ENCODE data around the gene TNFAIP3.
"Not testable (repeated sequence)": the region's sequence is repeated elsewhere in the genome, so short reads cannot be mapped to it uniquely, and the experiment has no call there.

The TNFAIP3 gene

GRCh38 chr6:137893181-137893580, 26.1 kb downstream of the TNFAIP3 start:
- Histone ChIP-seq H3K9me3 (ENCODE audit: insufficient read depth, low read depth, low read length) (no peaks in the 10 kb centered on the region), H3K4me1 (ENCODE audit: insufficient read depth, low read length) (no peaks in the 10 kb centered on the region), H3K27ac (ENCODE audit: low read depth, low read length) (no peak overlapping the region), H3K27me3 (ENCODE audit: insufficient read depth, low read length) (no peaks in the 10 kb centered on the region), H3K9ac (ENCODE audit: low read depth, low read length) (no peak overlapping the region), H3K36me3 (ENCODE audit: insufficient read depth, low read length) (no peaks in the 10 kb centered on the region), H3K4me3 (ENCODE audit: low read length) (no peak overlapping the region)
- 89% methylated on average over 3 of the region's 3 CpGs for WGBS

DNA sequence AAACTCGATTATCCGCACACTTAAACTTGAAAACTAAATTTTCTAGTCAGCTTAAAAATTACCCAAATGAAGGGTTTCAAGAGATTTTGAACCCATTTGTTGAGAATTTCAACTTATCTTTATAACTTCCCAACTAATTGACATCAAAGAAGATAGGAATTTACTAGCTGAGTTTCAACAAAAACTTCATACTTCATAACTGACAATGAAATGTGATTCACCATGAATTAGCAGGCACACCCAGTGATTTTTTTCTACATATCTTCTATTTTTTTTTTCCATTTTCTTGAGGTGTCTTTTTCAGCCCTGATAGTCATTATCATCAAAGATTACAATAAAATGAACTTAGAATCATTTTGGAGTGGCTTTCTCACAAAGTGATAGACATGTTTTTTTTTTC, 26.7 kb downstream of the TNFAIP3 start:
- Histone ChIP-seq H3K4me3 (ENCODE audit: low read length) (no peak overlapping the region), H3K27ac (ENCODE audit: low read depth, low read length) (no peak overlapping the region), H3K9ac (ENCODE audit: low read depth, low read length) (no peak overlapping the region), H3K36me3 (ENCODE audit: insufficient read depth, low read length) (no peaks in the 10 kb centered on the region), H3K4me1 (ENCODE audit: insufficient read depth, low read length) (no peaks in the 10 kb centered on the region), H3K27me3 (ENCODE audit: insufficient read depth, low read length) (no peaks in the 10 kb centered on the region), H3K9me3 (ENCODE audit: insufficient read depth, low read depth, low read length) (no peaks in the 10 kb centered on the region)
- WGBS, result 88% methylated on average over 2 of the region's 2 CpGs

GRCh38 chr6:137894378-137894777, 27.3 kb downstream of the TNFAIP3 start:
- H3K36me3 ChIP-seq (ENCODE audit: insufficient read depth, low read length); H3K27ac ChIP-seq (ENCODE audit: low read depth, low read length); H3K27me3 ChIP-seq (ENCODE audit: insufficient read depth, low read length); H3K4me3 ChIP-seq (ENCODE audit: low read length); H3K4me1 ChIP-seq (ENCODE audit: insufficient read depth, low read length); H3K9me3 ChIP-seq (ENCODE audit: insufficient read depth, low read depth, low read length); H3K9ac ChIP-seq (ENCODE audit: low read depth, low read length): not testable (repeated sequence)
- WGBS, result 85% methylated on average over 8 of the region's 8 CpGs

- no peaks in the 10 kb centered on the region for H3K9me3 ChIP-seq (ENCODE audit: insufficient read depth, low read depth, low read length)
- 89% methylated on average over 4 of the region's 4 CpGs for WGBS
- no peaks in the 10 kb centered on the region for H3K27me3 ChIP-seq (ENCODE audit: insufficient read depth, low read length)
- no peaks in the 10 kb centered on the region for H3K36me3 ChIP-seq (ENCODE audit: insufficient read depth, low read length)
- H3K4me1 ChIP-seq (ENCODE audit: insufficient read depth, low read length), result no peaks in the 10 kb centered on the region
- no peak overlapping the region for H3K9ac ChIP-seq (ENCODE audit: low read depth, low read length)
- H3K27ac ChIP-seq (ENCODE audit: low read depth, low read length), result no peak overlapping the region
- H3K4me3 ChIP-seq (ENCODE audit: low read length), result no peak overlapping the region
Observed at GRCh38 chr6:137894779-137895385, 27.8 kb downstream of the TNFAIP3 start.

DNA sequence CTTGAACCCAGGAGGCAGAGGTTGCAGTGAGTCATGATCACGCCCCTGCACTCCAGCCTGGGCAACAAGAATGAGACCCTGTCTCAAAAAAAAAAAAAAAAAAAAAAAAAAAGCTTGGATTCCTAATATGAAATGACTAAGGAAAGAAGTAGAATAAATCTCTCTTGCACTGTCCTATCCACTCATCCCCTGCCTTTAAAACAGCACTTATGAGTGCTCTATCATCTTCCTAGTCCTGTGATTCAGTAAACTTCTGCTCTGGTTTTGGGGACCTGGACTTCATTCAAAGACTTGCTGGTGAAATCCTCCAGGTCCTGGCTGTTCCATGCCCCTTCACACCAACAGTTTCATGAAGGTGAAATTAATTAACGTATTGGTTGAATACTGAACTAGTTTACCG, 29.6 kb downstream of the TNFAIP3 start:
- H3K4me1 ChIP-seq (ENCODE audit: insufficient read depth, low read length), result no peaks in the 10 kb centered on the region
- no peak overlapping the region for H3K9ac ChIP-seq (ENCODE audit: low read depth, low read length)
- no peaks in the 10 kb centered on the region for H3K27me3 ChIP-seq (ENCODE audit: insufficient read depth, low read length)
- H3K36me3 ChIP-seq (ENCODE audit: insufficient read depth, low read length), result no peaks in the 10 kb centered on the region
- 95% methylated on average over 3 of the region's 3 CpGs for WGBS
- no peaks in the 10 kb centered on the region for H3K9me3 ChIP-seq (ENCODE audit: insufficient read depth, low read depth, low read length)
- no peak overlapping the region for H3K27ac ChIP-seq (ENCODE audit: low read depth, low read length)
- no peak overlapping the region for H3K4me3 ChIP-seq (ENCODE audit: low read length)

GRCh38 chr6:137900815-137901214, 33.8 kb downstream of the TNFAIP3 start:
- H3K4me1 ChIP-seq (ENCODE audit: insufficient read depth, low read length), result no peaks in the 10 kb centered on the region
- WGBS, result 100% methylated on average over 1 of the region's 2 CpGs

GRCh38 chr6:137901454-137901853, 34.4 kb downstream of the TNFAIP3 start:
- no peaks in the 10 kb centered on the region for H3K4me1 ChIP-seq (ENCODE audit: insufficient read depth, low read length)
- no peaks in the 10 kb centered on the region for H3K9me3 ChIP-seq (ENCODE audit: insufficient read depth, low read depth, low read length)
- H3K27ac ChIP-seq (ENCODE audit: low read depth, low read length), result no peak overlapping the region
- WGBS, result 100% methylated on average over 1 of the region's 1 CpG
- no peaks in the 10 kb centered on the region for H3K36me3 ChIP-seq (ENCODE audit: insufficient read depth, low read length)
- no peaks in the 10 kb centered on the region for H3K27me3 ChIP-seq (ENCODE audit: insufficient read depth, low read length)
- H3K9ac ChIP-seq (ENCODE audit: low read depth, low read length), result no peak overlapping the region
- no peak overlapping the region for H3K4me3 ChIP-seq (ENCODE audit: low read length)

More at GRCh38 chr6:137900815-137901214, 33.8 kb downstream of the TNFAIP3 start:
- Histone ChIP-seq H3K4me3 (ENCODE audit: low read length) (no peak overlapping the region), H3K36me3 (ENCODE audit: insufficient read depth, low read length) (no peaks in the 10 kb centered on the region), H3K9me3 (ENCODE audit: insufficient read depth, low read depth, low read length) (no peaks in the 10 kb centered on the region), H3K9ac (ENCODE audit: low read depth, low read length) (no peak overlapping the region), H3K27me3 (ENCODE audit: insufficient read depth, low read length) (no peaks in the 10 kb centered on the region), H3K27ac (ENCODE audit: low read depth, low read length) (no peak overlapping the region)

DNA sequence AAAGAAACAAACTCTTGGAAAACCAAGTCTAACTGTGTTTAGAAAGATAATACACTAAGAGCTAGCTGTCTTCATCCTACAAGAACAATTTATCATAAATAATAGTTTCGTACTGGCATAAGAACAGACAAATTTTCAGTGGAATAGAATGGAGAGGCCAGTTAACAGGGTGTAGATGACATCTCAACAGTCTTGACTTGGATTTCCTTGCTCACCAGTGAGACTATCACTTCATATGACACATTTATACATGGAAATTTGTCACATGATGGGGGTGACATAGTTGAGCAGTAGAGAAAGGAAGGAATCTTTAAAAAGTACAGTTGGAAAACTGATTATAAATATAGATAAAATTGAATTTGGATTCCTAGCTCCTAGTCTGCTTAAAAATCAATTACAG, 35.6 kb downstream of the TNFAIP3 start:
- Histone ChIP-seq H3K27me3 (ENCODE audit: insufficient read depth, low read length) (no peaks in the 10 kb centered on the region), H3K4me3 (ENCODE audit: low read length) (no peak overlapping the region), H3K27ac (ENCODE audit: low read depth, low read length) (no peak overlapping the region), H3K9ac (ENCODE audit: low read depth, low read length) (no peak overlapping the region), H3K4me1 (ENCODE audit: insufficient read depth, low read length) (no peaks in the 10 kb centered on the region), H3K9me3 (ENCODE audit: insufficient read depth, low read depth, low read length) (no peaks in the 10 kb centered on the region), H3K36me3 (ENCODE audit: insufficient read depth, low read length) (no peaks in the 10 kb centered on the region)
- WGBS, result no CpG with 5 or more reads among the region's 1 CpG

DNA sequence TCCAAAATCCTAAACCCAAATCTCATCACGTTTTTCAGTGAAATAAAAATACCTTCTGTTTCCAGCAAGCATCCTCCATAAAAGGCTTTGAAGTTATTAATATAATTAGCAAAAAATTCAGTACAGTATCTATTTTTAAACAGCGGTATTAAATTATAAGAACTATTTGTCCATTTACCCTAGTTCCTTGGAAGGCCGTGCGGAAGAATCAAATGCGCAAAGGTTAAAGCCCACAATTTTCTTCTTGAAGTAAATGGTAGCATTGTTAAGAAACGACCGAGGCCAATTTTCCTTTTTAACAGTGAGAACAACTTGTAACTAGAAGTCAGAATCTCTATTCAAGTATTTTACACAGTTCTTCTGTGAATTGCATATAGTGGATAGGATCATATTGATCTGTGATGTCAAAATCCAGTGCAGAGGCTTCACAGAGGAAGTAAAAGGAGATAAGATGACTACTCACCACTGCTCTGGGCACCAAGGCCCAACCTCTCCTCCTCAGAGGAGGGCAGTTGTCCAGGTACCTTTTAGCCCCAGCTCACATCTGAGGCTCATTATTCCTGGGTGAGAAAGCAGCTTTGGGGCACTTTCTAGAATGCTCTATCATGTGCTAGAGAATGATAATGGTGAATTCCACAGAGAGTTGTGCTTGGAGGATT, 36.3 kb downstream of the TNFAIP3 start:
- 97% methylated on average over 7 of the region's 7 CpGs for WGBS
- Histone ChIP-seq H3K27me3 (ENCODE audit: insufficient read depth, low read length) (no peaks in the 10 kb centered on the region), H3K4me1 (ENCODE audit: insufficient read depth, low read length) (no peaks in the 10 kb centered on the region), H3K27ac (ENCODE audit: low read depth, low read length) (no peak overlapping the region), H3K36me3 (ENCODE audit: insufficient read depth, low read length) (no peaks in the 10 kb centered on the region), H3K4me3 (ENCODE audit: low read length) (no peak overlapping the region), H3K9me3 (ENCODE audit: insufficient read depth, low read depth, low read length) (no peaks in the 10 kb centered on the region), H3K9ac (ENCODE audit: low read depth, low read length) (no peak overlapping the region)

DNA sequence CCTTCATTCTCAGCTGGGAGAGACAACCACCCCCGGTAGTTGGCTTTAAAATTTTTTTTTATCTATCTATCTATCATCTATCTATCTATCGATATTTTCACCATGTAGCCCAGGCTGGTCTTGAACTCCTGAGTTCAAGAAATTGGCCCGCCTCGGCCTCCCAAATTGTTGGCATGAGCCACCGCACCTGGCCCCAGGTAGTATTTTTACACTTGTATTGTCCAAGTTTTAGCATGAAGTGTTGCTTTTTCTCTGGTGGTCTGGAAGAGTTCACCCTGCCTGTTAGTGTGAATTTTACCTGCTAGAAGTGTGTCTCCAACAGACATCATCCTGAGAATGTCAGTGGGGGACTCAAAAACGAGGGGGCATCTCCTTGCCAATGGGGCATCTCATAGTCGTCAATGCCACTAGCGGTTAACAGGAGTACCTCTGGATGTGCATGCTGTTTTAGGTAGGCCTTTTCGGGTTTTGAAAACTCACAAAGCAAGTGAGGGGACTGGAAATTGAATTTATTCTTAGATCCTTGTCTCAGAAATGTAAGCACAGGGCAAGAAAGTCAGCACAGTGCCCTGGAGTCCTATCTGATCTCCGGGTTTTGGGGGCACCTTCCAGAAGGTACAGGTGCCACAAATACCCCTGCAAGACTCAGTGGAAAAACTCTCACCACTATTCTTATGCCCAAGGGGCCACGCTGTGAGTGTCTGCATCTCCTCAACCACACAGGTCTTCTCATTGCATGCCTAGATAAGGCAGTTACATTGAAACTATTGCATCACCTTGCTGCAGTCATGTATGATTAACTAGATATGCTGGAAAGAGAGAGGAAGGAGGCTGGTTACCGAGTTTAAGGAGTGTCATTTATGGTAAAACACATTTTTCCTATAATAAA, 37.1 kb downstream of the TNFAIP3 start:
- Histone ChIP-seq H3K4me1 (ENCODE audit: insufficient read depth, low read length) (no peaks in the 10 kb centered on the region), H3K36me3 (ENCODE audit: insufficient read depth, low read length) (no peaks in the 10 kb centered on the region), H3K27ac (ENCODE audit: low read depth, low read length) (no peak overlapping the region), H3K9me3 (ENCODE audit: insufficient read depth, low read depth, low read length) (no peaks in the 10 kb centered on the region), H3K9ac (ENCODE audit: low read depth, low read length) (no peak overlapping the region), H3K27me3 (ENCODE audit: insufficient read depth, low read length) (no peaks in the 10 kb centered on the region), H3K4me3 (ENCODE audit: low read length) (no peak overlapping the region)
- WGBS, result 93% methylated on average over 11 of the region's 12 CpGs

DNA sequence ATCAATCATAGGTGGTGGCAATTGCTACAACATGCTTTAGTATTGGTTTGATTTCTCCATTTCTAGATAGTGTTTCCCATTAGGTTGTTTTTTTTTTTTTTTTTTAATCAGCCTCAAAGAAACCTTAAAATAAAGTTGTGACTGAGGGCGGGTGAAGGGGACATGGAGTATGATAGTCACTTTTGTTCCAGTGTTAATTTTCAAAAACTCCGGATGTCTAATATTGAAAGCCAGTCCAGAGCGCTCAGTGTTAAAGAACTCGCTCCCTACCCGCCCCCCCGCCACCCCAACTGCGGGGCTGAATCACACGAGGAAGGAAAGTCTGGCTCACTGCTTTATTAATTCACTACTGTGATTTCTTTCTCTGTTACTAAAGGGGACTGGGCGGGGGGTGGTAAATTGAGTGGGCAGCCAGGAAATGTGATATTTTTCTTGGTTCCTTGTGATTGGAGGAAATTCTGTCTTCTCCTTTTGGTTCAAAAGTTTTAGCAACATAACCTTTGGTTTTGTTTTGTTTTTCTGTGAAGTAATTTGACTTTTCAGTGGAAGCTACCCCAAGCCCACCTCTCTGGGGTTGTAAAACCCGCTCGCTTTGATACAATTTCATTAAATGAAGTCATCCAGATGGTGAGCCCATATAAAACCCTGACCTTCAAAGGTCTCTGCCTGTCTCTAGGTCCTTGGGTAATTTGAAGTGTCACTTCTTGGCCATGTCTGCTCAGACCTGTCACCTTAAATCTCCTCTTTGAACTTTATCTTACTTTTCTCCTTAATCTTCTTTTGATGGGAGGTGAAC, 38.0 kb downstream of the TNFAIP3 start:
- no peaks in the 10 kb centered on the region for H3K4me1 ChIP-seq (ENCODE audit: insufficient read depth, low read length)
- no peak overlapping the region for H3K4me3 ChIP-seq (ENCODE audit: low read length)
- H3K27ac ChIP-seq (ENCODE audit: low read depth, low read length), result no peak overlapping the region
- no peaks in the 10 kb centered on the region for H3K9me3 ChIP-seq (ENCODE audit: insufficient read depth, low read depth, low read length)
- H3K27me3 ChIP-seq (ENCODE audit: insufficient read depth, low read length), result no peaks in the 10 kb centered on the region
- H3K9ac ChIP-seq (ENCODE audit: low read depth, low read length), result no peak overlapping the region
- 90% methylated on average over 11 of the region's 11 CpGs for WGBS
- H3K36me3 ChIP-seq (ENCODE audit: insufficient read depth, low read length), result no peaks in the 10 kb centered on the region
